T-helper 17 cell (primary cell): ENCODE data around the gene KPNA4. TPM values are rescaled to one million over a fixed set of nuclear protein-coding genes. Genes with fewer than 3 reads are reported as not detected.
"Not testable (repeated sequence)": the region's sequence is repeated elsewhere in the genome, so short reads cannot be mapped to it uniquely, and the experiment has no call there.

ENCODE experiments used
- ATAC-seq: fragments of 150-1000 bp; cut with Tn5 transposase; 2 replicates; pipeline ENCODE4 v1.10.0; 2021; ENCODE audit warnings: mild to moderate bottlenecking, moderate library complexity
- DNase-seq, 3 donors: peaks; one replicate each; pipeline versions ENCODE4 v3.0.0 to v3.0.0-alpha.2; 2020 to 2021
- H3K9me3 ChIP-seq: one replicate; pipeline ENCODE4 v1.7.0; 2013; ENCODE audit warnings: low read length, mild to moderate bottlenecking; ENCODE audit not compliant: control insufficient read depth, poor library complexity, severe bottlenecking
- H3K27ac Mint-ChIP-seq: one replicate; pipeline ENCODE4 v1.8.0; 2022; ENCODE audit warnings: mild to moderate bottlenecking, moderate library complexity, mixed read lengths
- H3K27me3 Mint-ChIP-seq: one replicate; pipeline ENCODE4 v1.8.0; 2022; ENCODE audit warnings: mixed read lengths
- H3K36me3 Mint-ChIP-seq: one replicate; pipeline ENCODE4 v1.8.0; 2022; ENCODE audit warnings: low read depth, mixed read lengths
- H3K4me1 Mint-ChIP-seq: one replicate; pipeline ENCODE4 v1.8.0; 2022; ENCODE audit warnings: mild to moderate bottlenecking, mixed read lengths
- H3K4me3 Mint-ChIP-seq: one replicate; pipeline ENCODE4 v1.8.0; 2022; ENCODE audit warnings: mild to moderate bottlenecking, moderate library complexity, mixed read lengths
- total RNA-seq, 4 donors: library from RNA in 2 of 4; stranded (reverse) in 2 of 4; gene quantifications; one replicate each; pipeline ENCODE4 v1.2.3 and lab custom pipeline; 2022 to 2026

Gene KPNA4
- total RNA-seq, 2 donors from 2014 or later = 48.9 to 61.9 TPM

GRCh38 chr3:160531311-160531710 is 34.1 kb downstream of the KPNA4 start:
- no peaks in the 10 kb centered on the region for H3K9me3 ChIP-seq
- Mint-ChIP-seq H3K4me3 (no peak overlapping the region), H3K4me1 (peaks cover 8% of the 10 kb centered on the region), H3K27ac (peak overlapping the region; percentile 21), H3K27me3 (no peaks in the 10 kb centered on the region), H3K36me3 (peaks cover 5% of the 10 kb centered on the region)
- DNase-seq (no peak), ATAC-seq (no peak)

GRCh38 chr3:160516391-160516790 is 49.0 kb downstream of the KPNA4 start:
- H3K4me3 Mint-ChIP-seq, H3K36me3 Mint-ChIP-seq, H3K4me1 Mint-ChIP-seq, H3K27me3 Mint-ChIP-seq, H3K9me3 ChIP-seq, ATAC-seq, DNase-seq: not testable (repeated sequence)
- H3K27ac Mint-ChIP-seq = peak overlapping the region; percentile 70

- Mint-ChIP-seq H3K27ac (no peak overlapping the region), H3K36me3 (peaks cover 3% of the 10 kb centered on the region), H3K27me3 (no peaks in the 10 kb centered on the region), H3K4me3 (no peak overlapping the region), H3K4me1 (no peaks in the 10 kb centered on the region)
- DNase-seq (no peak), ATAC-seq (no peak)
- no peaks in the 10 kb centered on the region for H3K9me3 ChIP-seq
These were observed 64.0 kb downstream of the KPNA4 start for GRCh38 chr3:160501325-160501724.

GRCh38 chr3:160498202-160498601 is 67.2 kb downstream of the KPNA4 start:
- Mint-ChIP-seq H3K36me3 (peaks cover 3% of the 10 kb centered on the region), H3K4me1 (peaks cover 4% of the 10 kb centered on the region), H3K4me3 (no peak overlapping the region), H3K27me3 (no peaks in the 10 kb centered on the region), H3K27ac (no peak overlapping the region)
- ATAC-seq = no peak
- no peaks in the 10 kb centered on the region for H3K9me3 ChIP-seq
- DNase-seq = no peak

- Mint-ChIP-seq H3K36me3 (no peaks in the 10 kb centered on the region), H3K4me1 (peaks cover 8% of the 10 kb centered on the region), H3K27me3 (no peaks in the 10 kb centered on the region), H3K27ac (no peak overlapping the region), H3K4me3 (no peak overlapping the region)
- no peaks in the 10 kb centered on the region for H3K9me3 ChIP-seq
- DNase-seq (no peak), ATAC-seq (no peak)
These were observed 75.2 kb downstream of the KPNA4 start for GRCh38 chr3:160490166-160490565.

- no peak overlapping the region for H3K27ac Mint-ChIP-seq
- peaks cover 20% of the 10 kb centered on the region for H3K27me3 Mint-ChIP-seq
- peaks cover 7% of the 10 kb centered on the region for H3K4me1 Mint-ChIP-seq
- peaks cover 2% of the 10 kb centered on the region for H3K36me3 Mint-ChIP-seq
- DNase-seq (no peak), ATAC-seq (no peak)
- H3K4me3 Mint-ChIP-seq = no peak overlapping the region
- no peaks in the 10 kb centered on the region for H3K9me3 ChIP-seq
These were observed 78.9 kb downstream of the KPNA4 start for GRCh38 chr3:160486459-160486869.

- H3K36me3 Mint-ChIP-seq = peaks cover 2% of the 10 kb centered on the region
These were observed 82.6 kb downstream of the KPNA4 start for GRCh38 chr3:160482796-160483195.

GRCh38 chr3:160481856-160482255 is 83.5 kb downstream of the KPNA4 start:
- ATAC-seq (no peak), DNase-seq (no peak)
- Mint-ChIP-seq H3K27ac (peak overlapping the region; percentile 60), H3K36me3 (peaks cover 2% of the 10 kb centered on the region), H3K4me1 (peaks cover 7% of the 10 kb centered on the region), H3K4me3 (no peak overlapping the region), H3K27me3 (peaks cover 26% of the 10 kb centered on the region)
- no peaks in the 10 kb centered on the region for H3K9me3 ChIP-seq

More at GRCh38 chr3:160482796-160483195, 82.6 kb downstream of the KPNA4 start:
- peaks cover 7% of the 10 kb centered on the region for H3K4me1 Mint-ChIP-seq
- DNase-seq = no peak
- ATAC-seq = no peak
- H3K27me3 Mint-ChIP-seq = peaks cover 26% of the 10 kb centered on the region
- H3K27ac Mint-ChIP-seq = peak overlapping the region; percentile 53
- H3K4me3 Mint-ChIP-seq = no peak overlapping the region
- H3K9me3 ChIP-seq = no peaks in the 10 kb centered on the region

GRCh38 chr3:160480931-160481330 is 84.4 kb downstream of the KPNA4 start:
- H3K9me3 ChIP-seq = no peaks in the 10 kb centered on the region
- Mint-ChIP-seq H3K36me3 (peaks cover 2% of the 10 kb centered on the region), H3K4me3 (no peak overlapping the region), H3K27ac (no peak overlapping the region), H3K4me1 (peaks cover 7% of the 10 kb centered on the region), H3K27me3 (peaks cover 26% of the 10 kb centered on the region)
- ATAC-seq = no peak
- no peak for DNase-seq

GRCh38 chr3:160479376-160479775 is 86.0 kb downstream of the KPNA4 start:
- Mint-ChIP-seq H3K4me1 (peaks cover 2% of the 10 kb centered on the region), H3K4me3 (no peak overlapping the region), H3K36me3 (peaks cover 2% of the 10 kb centered on the region), H3K27ac (no peak overlapping the region), H3K27me3 (peaks cover 31% of the 10 kb centered on the region)
- ATAC-seq = no peak
- no peak for DNase-seq
- H3K9me3 ChIP-seq = no peaks in the 10 kb centered on the region

GRCh38 chr3:160478338-160478737 is 87.0 kb downstream of the KPNA4 start:
- ATAC-seq = no peak
- DNase-seq = no peak
- peaks cover 20% of the 10 kb centered on the region for H3K27me3 Mint-ChIP-seq

GRCh38 chr3:160477750-160478149 is 87.6 kb downstream of the KPNA4 start:
- H3K36me3 Mint-ChIP-seq = no peaks in the 10 kb centered on the region
- ATAC-seq (no peak), DNase-seq (no peak)
- H3K27ac Mint-ChIP-seq = peak overlapping the region; percentile 19
- H3K9me3 ChIP-seq = no peaks in the 10 kb centered on the region
- no peak overlapping the region for H3K4me3 Mint-ChIP-seq
- H3K27me3 Mint-ChIP-seq = peaks cover 16% of the 10 kb centered on the region
- H3K4me1 Mint-ChIP-seq = no peaks in the 10 kb centered on the region

More at GRCh38 chr3:160478338-160478737, 87.0 kb downstream of the KPNA4 start:
- H3K36me3 Mint-ChIP-seq = no peaks in the 10 kb centered on the region
- H3K27ac Mint-ChIP-seq = no peak overlapping the region
- no peaks in the 10 kb centered on the region for H3K9me3 ChIP-seq
- no peaks in the 10 kb centered on the region for H3K4me1 Mint-ChIP-seq
- H3K4me3 Mint-ChIP-seq = no peak overlapping the region

GRCh38 chr3:160475884-160476283 is 89.5 kb downstream of the KPNA4 start:
- ATAC-seq (no peak), DNase-seq (no peak)
- Mint-ChIP-seq H3K27me3 (peaks cover 7% of the 10 kb centered on the region), H3K4me1 (no peaks in the 10 kb centered on the region), H3K36me3 (no peaks in the 10 kb centered on the region), H3K4me3 (no peak overlapping the region), H3K27ac (no peak overlapping the region)
- H3K9me3 ChIP-seq = no peaks in the 10 kb centered on the region

GRCh38 chr3:160475153-160475552 is 90.2 kb downstream of the KPNA4 start:
- no peak overlapping the region for H3K27ac Mint-ChIP-seq
- no peaks in the 10 kb centered on the region for H3K4me1 Mint-ChIP-seq
- no peak for DNase-seq
- H3K27me3 Mint-ChIP-seq = peaks cover 6% of the 10 kb centered on the region
- H3K36me3 Mint-ChIP-seq = no peaks in the 10 kb centered on the region
- ATAC-seq = no peak
- no peak overlapping the region for H3K4me3 Mint-ChIP-seq
- H3K9me3 ChIP-seq = no peaks in the 10 kb centered on the region
